Right lobe of liver (tissue), 6 donors: Measurements from ENCODE around the gene TRPM5. TPM values are rescaled to one million over a fixed set of nuclear protein-coding genes. Genes with fewer than 3 reads are reported as not detected.

Experiments
- ATAC-seq, 4 donors: fragments of 200-7000 bp; cut with Tn5 transposase; one replicate each; pipeline ENCODE4 v1.9.1; 2020; ENCODE audit warnings: mild to moderate bottlenecking in 4 of 4, moderate library complexity in 4 of 4
- DNase-seq, 3 donors: peaks; one replicate each; pipeline ENCODE4 v3.0.0-alpha.2; 2020
- H3K27ac ChIP-seq, 3 donors: fragments of 200-600 bp; one replicate each; pipeline ENCODE4 v1.8.0; 2022
- H3K27me3 ChIP-seq, 2 donors: fragments of 200-600 bp; one replicate each; pipeline ENCODE4 v1.8.0; 2022
- H3K36me3 ChIP-seq, 4 donors: fragments of 200-600 bp; sonication (generic) in 1 of 4; one replicate each; pipeline versions ENCODE4 v1.5.1 to v1.8.0; 2017 to 2022; ENCODE audit warnings: control low read depth in 1 of 4
- H3K4me1 ChIP-seq, 4 donors: fragments of 200-600 bp; sonication (generic) in 1 of 4; one replicate each; pipeline versions ENCODE4 v1.5.1 to v1.8.0; 2017 to 2022; ENCODE audit warnings: control low read depth in 1 of 4
- H3K4me3 ChIP-seq, 3 donors: fragments of 200-600 bp; one replicate each; pipeline ENCODE4 v1.8.0; 2022
- H3K9me3 ChIP-seq, 4 donors: fragments of 200-600 bp; sonication (generic) in 1 of 4; one replicate each; pipeline versions ENCODE4 v1.5.1 to v1.8.0; 2017 to 2022; ENCODE audit warnings: control low read depth in 1 of 4
- POLR2A ChIP-seq: fragments of 450-650 bp; IDR thresholded peaks from one replicate; pipeline ENCODE4 v1.6.1; 2017; ENCODE audit warnings: antibody characterized with exemption, mild to moderate bottlenecking
- WGBS: methylation state at CpG from one replicate; pipeline ENCODE4 v1.1.6; 2018; ENCODE audit warnings: low coverage, low lambda C conversion rate; ENCODE audit not compliant: insufficient coverage; ENCODE audit errors: missing lambda C conversion rate; 5-methylcytosine and 5-hydroxymethylcytosine counted together
- intact Hi-C, 2 donors: fragments of 100-400 bp; cut with DNase I; formaldehyde crosslinking; loops; one replicate each; pipeline versions ENCODE4 v1.11.2 to v1.14.1; 2022
- total RNA-seq, 6 experiments: library from RNA; depleted of rRNA in 2 of 6; stranded (reverse); fragments of >200 nt in 2 of 6; fragmentation: NEBNext Ultra II Directional in 3 of 6; extraction: Animal tissue kit (Norgen Biotek cat#: 25700) in 3 of 6; gene quantifications; one replicate each; pipeline versions ENCODE4 v1.1.0 to v1.2.4, GENCODE V29; 2016 to 2023
- TF ChIP-seq, protein P1 (sequence below), 4 donors: fragments of 200-600 bp in 3 of 4; fragments of 450-650 bp in 1 of 4; IDR thresholded peaks; one replicate each; pipeline versions ENCODE4 v1.5.1 to v1.8.0; 2016 to 2022; ENCODE audit warnings: antibody characterized with exemption in 4 of 4, mild to moderate bottlenecking in 2 of 4
- donor health status: DM: no; HTN: yes; CAD: no.
- donor health status: DM: no; HTN: no; CAD: no.
- donor health status: DM: no; HTN: no; CAD: no.
- donor health status: DM: no; HTN: yes; CAD: no.
- donor health status: DM: no; HTN: yes; CAD: no.

TRPM5 gene
- total RNA-seq, 6 experiments from 2014 or later, result not detected

DNA sequence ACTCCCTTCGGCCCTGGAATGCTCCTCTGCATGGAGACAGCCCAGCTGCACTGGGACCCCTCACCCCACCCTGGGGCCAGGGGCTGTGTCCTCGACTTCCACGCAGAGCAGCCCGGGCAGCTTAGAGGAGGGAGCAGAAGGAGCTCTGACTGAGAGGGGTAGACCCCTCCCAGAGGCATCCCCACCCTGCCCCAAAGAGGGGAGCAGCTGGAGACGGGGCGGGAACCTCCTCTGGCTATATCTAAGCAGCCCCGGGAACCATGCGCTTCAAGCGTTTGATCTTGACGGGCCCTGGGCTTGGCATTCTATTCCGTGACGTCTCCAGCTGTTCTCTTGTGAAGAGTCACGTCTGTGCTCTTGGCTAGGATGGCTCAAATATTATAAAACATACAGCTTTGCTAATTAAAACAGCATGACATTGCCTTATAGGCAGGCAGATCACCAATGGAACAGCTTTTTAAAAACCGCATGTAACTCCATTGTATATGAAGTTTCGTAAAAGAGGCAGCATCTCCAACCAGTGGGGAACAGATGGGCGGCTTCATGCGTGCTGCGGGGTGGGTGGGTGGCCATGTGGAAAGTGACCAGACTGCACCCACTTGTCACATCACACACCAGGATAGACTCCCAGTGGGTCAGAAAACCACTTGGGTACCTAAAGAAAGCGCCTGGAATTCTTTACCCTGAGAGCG lies 8.2 kb upstream of the TRPM5 start:
- no peaks in the 10 kb centered on the region for H3K4me1 ChIP-seq
- 72% methylated on average over 12 of the region's 20 CpGs for WGBS
- no peak for ATAC-seq
- no peak overlapping the region for H3K4me3 ChIP-seq
- DNase-seq, result peak in 2 of 3 donors; percentile 15 to 28
- H3K9me3 ChIP-seq, result no peaks in the 10 kb centered on the region
- intact Hi-C loops, result no loop called here
- TF ChIP-seq, protein P1, sequence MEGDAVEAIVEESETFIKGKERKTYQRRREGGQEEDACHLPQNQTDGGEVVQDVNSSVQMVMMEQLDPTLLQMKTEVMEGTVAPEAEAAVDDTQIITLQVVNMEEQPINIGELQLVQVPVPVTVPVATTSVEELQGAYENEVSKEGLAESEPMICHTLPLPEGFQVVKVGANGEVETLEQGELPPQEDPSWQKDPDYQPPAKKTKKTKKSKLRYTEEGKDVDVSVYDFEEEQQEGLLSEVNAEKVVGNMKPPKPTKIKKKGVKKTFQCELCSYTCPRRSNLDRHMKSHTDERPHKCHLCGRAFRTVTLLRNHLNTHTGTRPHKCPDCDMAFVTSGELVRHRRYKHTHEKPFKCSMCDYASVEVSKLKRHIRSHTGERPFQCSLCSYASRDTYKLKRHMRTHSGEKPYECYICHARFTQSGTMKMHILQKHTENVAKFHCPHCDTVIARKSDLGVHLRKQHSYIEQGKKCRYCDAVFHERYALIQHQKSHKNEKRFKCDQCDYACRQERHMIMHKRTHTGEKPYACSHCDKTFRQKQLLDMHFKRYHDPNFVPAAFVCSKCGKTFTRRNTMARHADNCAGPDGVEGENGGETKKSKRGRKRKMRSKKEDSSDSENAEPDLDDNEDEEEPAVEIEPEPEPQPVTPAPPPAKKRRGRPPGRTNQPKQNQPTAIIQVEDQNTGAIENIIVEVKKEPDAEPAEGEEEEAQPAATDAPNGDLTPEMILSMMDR (IDR thresholded peaks at IDR 0.05), result no peak
- TF ChIP-seq POLR2A, result no peak
- no peaks in the 10 kb centered on the region for H3K27me3 ChIP-seq
- H3K27ac ChIP-seq, result no peak overlapping the region
- H3K36me3 ChIP-seq, result no peaks in the 10 kb centered on the region

DNA sequence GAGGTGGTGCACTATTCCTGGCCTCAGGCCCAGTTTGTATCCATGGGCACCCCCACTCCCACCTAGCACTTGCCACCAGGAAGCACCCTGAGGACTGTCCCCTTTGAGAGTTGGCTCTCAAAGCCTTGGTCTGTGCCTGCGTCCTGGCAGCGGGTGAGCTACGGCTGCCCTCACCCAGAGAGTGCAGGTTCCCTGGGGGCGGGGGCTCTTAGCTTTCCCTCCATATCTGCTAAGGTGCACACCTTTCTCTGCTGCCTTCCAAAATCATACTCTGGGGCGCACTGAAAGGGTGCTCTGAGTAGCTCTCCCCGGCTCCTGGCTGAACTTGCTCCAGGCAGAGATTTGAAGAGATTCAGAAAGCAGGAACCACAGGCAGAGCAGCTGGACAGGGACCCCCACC lies 7.6 kb upstream of the TRPM5 start:
- no peak for TF ChIP-seq POLR2A
- TF ChIP-seq, protein P1 (IDR thresholded peaks at IDR 0.05), result no peak
- Histone ChIP-seq H3K4me3 (no peak overlapping the region), H3K9me3 (no peaks in the 10 kb centered on the region), H3K27me3 (no peaks in the 10 kb centered on the region), H3K27ac (no peak overlapping the region), H3K4me1 (no peaks in the 10 kb centered on the region), H3K36me3 (no peaks in the 10 kb centered on the region)
- ATAC-seq (no peak), DNase-seq (peak in 1 of 3 donors; percentile 5)
- WGBS, result 53% methylated on average over 3 of the region's 6 CpGs
- intact Hi-C loops, result no loop called here

- DNase-seq (peak; percentile 16 to 52 (median 40)), ATAC-seq (no peak)
- Histone ChIP-seq H3K9me3 (no peaks in the 10 kb centered on the region), H3K36me3 (no peaks in the 10 kb centered on the region), H3K27me3 (no peaks in the 10 kb centered on the region), H3K27ac (no peak overlapping the region), H3K4me1 (no peaks in the 10 kb centered on the region), H3K4me3 (no peak overlapping the region)
- no CpG with 5 or more reads among the region's 15 CpGs for WGBS
- intact Hi-C loops, result no loop called here
- TF ChIP-seq, protein P1 (IDR thresholded peaks at IDR 0.05), result no peak
- no peak for TF ChIP-seq POLR2A
Measured at GRCh38 chr11:2451336-2451735, 7.0 kb upstream of the TRPM5 start.

GRCh38 chr11:2450321-2451041 lies 6.2 kb upstream of the TRPM5 start:
- DNase-seq, result peak in 2 of 3 donors; percentile 7 to 38
- Histone ChIP-seq H3K27ac (no peak overlapping the region), H3K4me3 (no peak overlapping the region), H3K27me3 (peaks cover 0 to 1% of the 10 kb centered on the region in 2 donors), H3K4me1 (no peaks in the 10 kb centered on the region), H3K9me3 (no peaks in the 10 kb centered on the region), H3K36me3 (no peaks in the 10 kb centered on the region)
- TF ChIP-seq, protein P1 (IDR thresholded peaks at IDR 0.05), result no peak
- TF ChIP-seq POLR2A, result no peak
- ATAC-seq, result no peak
- intact Hi-C loops, result no loop called here
- WGBS, result 69% methylated on average over 7 of the region's 19 CpGs
